WTC11 (cell line): ENCODE measurements around the gene SNTA1.

Experiments
- ATF3 ChIP-seq: sonication (generic); formaldehyde crosslinking; conservative IDR thresholded peaks from 2 replicates; pipeline ENCODE4 v1.8.1; 2022; ENCODE audit warnings: mild to moderate bottlenecking, missing genetic modification reagents
- ATF6 ChIP-seq: sonication (generic); formaldehyde crosslinking; IDR thresholded peaks from 2 replicates; pipeline ENCODE4 v1.8.1; 2023; ENCODE audit warnings: mild to moderate bottlenecking, missing genetic modification reagents
- IRF1 ChIP-seq: sonication (generic); formaldehyde crosslinking; IDR thresholded peaks from 2 replicates; pipeline ENCODE4 v1.8.0; 2023; ENCODE audit warnings: missing genetic modification reagents
- JUN ChIP-seq: sonication (generic); formaldehyde crosslinking; IDR thresholded peaks from 2 replicates; pipeline ENCODE4 v1.8.0; 2023; ENCODE audit warnings: mild to moderate bottlenecking, missing genetic modification reagents
- NFYB ChIP-seq: sonication (generic); formaldehyde crosslinking; conservative IDR thresholded peaks from 2 replicates; pipeline ENCODE4 v1.8.0; 2022; ENCODE audit warnings: low read depth, missing genetic modification reagents
- TEAD4 ChIP-seq: sonication (generic); formaldehyde crosslinking; IDR thresholded peaks from 2 replicates; pipeline ENCODE4 v1.8.0; 2022; ENCODE audit warnings: mild to moderate bottlenecking, missing genetic modification reagents
- ZBTB43 ChIP-seq: sonication (generic); formaldehyde crosslinking; IDR thresholded peaks from 2 replicates; pipeline ENCODE4 v1.8.1; 2023; ENCODE audit warnings: mild to moderate bottlenecking, missing genetic modification reagents
- ZNF121 ChIP-seq: sonication (generic); formaldehyde crosslinking; IDR thresholded peaks from 2 replicates; pipeline ENCODE4 v1.8.0; 2023; ENCODE audit warnings: missing genetic modification reagents
- TF ChIP-seq, protein P1 (sequence below): fragments of 200-600 bp; IDR thresholded peaks from 2 replicates; pipeline ENCODE4 v1.8.0; 2022; ENCODE audit warnings: antibody characterized with exemption
- TF ChIP-seq, protein P2 (sequence below): sonication (generic); formaldehyde crosslinking; IDR thresholded peaks from 2 replicates; pipeline ENCODE4 v1.8.1; 2023; ENCODE audit warnings: mild to moderate bottlenecking, missing genetic modification reagents, borderline replicate concordance
- TF ChIP-seq, protein P3 (sequence below): sonication (generic); formaldehyde crosslinking; IDR thresholded peaks from 2 replicates; pipeline ENCODE4 v1.8.0; 2022; ENCODE audit warnings: mild to moderate bottlenecking, missing genetic modification reagents
- TF ChIP-seq, protein P4 (sequence below): sonication (generic); formaldehyde crosslinking; IDR thresholded peaks from 2 replicates; pipeline ENCODE4 v1.8.1; 2022; ENCODE audit warnings: low read depth, mild to moderate bottlenecking, moderate library complexity, missing genetic modification reagents, borderline replicate concordance
- TF ChIP-seq, protein P5 (sequence below): sonication (generic); formaldehyde crosslinking; IDR thresholded peaks from 2 replicates; pipeline ENCODE4 v1.8.0; 2022; ENCODE audit warnings: mild to moderate bottlenecking, missing genetic modification reagents
- TF ChIP-seq, protein P6 (sequence below): sonication (generic); formaldehyde crosslinking; IDR thresholded peaks from 2 replicates; pipeline ENCODE4 v1.8.1; 2022; ENCODE audit warnings: low read depth, missing genetic modification reagents, borderline replicate concordance

- TF ChIP-seq, protein P1, sequence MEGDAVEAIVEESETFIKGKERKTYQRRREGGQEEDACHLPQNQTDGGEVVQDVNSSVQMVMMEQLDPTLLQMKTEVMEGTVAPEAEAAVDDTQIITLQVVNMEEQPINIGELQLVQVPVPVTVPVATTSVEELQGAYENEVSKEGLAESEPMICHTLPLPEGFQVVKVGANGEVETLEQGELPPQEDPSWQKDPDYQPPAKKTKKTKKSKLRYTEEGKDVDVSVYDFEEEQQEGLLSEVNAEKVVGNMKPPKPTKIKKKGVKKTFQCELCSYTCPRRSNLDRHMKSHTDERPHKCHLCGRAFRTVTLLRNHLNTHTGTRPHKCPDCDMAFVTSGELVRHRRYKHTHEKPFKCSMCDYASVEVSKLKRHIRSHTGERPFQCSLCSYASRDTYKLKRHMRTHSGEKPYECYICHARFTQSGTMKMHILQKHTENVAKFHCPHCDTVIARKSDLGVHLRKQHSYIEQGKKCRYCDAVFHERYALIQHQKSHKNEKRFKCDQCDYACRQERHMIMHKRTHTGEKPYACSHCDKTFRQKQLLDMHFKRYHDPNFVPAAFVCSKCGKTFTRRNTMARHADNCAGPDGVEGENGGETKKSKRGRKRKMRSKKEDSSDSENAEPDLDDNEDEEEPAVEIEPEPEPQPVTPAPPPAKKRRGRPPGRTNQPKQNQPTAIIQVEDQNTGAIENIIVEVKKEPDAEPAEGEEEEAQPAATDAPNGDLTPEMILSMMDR: no peak
- TF ChIP-seq TEAD4 (CRISPR knock-in tag) (no peak), JUN (CRISPR knock-in tag) (no peak), ZBTB43 (CRISPR knock-in tag) (no peak), NFYB (no peak), ZNF121 (CRISPR knock-in tag) (no peak), IRF1 (CRISPR knock-in tag) (no peak), ATF3 (CRISPR knock-in tag) (no peak), ATF6 (no peak)
- TF ChIP-seq, protein P2, sequence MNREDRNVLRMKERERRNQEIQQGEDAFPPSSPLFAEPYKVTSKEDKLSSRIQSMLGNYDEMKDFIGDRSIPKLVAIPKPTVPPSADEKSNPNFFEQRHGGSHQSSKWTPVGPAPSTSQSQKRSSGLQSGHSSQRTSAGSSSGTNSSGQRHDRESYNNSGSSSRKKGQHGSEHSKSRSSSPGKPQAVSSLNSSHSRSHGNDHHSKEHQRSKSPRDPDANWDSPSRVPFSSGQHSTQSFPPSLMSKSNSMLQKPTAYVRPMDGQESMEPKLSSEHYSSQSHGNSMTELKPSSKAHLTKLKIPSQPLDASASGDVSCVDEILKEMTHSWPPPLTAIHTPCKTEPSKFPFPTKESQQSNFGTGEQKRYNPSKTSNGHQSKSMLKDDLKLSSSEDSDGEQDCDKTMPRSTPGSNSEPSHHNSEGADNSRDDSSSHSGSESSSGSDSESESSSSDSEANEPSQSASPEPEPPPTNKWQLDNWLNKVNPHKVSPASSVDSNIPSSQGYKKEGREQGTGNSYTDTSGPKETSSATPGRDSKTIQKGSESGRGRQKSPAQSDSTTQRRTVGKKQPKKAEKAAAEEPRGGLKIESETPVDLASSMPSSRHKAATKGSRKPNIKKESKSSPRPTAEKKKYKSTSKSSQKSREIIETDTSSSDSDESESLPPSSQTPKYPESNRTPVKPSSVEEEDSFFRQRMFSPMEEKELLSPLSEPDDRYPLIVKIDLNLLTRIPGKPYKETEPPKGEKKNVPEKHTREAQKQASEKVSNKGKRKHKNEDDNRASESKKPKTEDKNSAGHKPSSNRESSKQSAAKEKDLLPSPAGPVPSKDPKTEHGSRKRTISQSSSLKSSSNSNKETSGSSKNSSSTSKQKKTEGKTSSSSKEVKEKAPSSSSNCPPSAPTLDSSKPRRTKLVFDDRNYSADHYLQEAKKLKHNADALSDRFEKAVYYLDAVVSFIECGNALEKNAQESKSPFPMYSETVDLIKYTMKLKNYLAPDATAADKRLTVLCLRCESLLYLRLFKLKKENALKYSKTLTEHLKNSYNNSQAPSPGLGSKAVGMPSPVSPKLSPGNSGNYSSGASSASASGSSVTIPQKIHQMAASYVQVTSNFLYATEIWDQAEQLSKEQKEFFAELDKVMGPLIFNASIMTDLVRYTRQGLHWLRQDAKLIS (CRISPR knock-in tag): no peak
- TF ChIP-seq, protein P3, sequence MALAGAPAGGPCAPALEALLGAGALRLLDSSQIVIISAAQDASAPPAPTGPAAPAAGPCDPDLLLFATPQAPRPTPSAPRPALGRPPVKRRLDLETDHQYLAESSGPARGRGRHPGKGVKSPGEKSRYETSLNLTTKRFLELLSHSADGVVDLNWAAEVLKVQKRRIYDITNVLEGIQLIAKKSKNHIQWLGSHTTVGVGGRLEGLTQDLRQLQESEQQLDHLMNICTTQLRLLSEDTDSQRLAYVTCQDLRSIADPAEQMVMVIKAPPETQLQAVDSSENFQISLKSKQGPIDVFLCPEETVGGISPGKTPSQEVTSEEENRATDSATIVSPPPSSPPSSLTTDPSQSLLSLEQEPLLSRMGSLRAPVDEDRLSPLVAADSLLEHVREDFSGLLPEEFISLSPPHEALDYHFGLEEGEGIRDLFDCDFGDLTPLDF: no peak
- TF ChIP-seq, protein P4, sequence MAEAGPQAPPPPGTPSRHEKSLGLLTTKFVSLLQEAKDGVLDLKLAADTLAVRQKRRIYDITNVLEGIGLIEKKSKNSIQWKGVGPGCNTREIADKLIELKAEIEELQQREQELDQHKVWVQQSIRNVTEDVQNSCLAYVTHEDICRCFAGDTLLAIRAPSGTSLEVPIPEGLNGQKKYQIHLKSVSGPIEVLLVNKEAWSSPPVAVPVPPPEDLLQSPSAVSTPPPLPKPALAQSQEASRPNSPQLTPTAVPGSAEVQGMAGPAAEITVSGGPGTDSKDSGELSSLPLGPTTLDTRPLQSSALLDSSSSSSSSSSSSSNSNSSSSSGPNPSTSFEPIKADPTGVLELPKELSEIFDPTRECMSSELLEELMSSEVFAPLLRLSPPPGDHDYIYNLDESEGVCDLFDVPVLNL (CRISPR knock-in tag): no peak
- TF ChIP-seq, protein P5, sequence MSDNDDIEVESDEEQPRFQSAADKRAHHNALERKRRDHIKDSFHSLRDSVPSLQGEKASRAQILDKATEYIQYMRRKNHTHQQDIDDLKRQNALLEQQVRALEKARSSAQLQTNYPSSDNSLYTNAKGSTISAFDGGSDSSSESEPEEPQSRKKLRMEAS (CRISPR knock-in tag): no peak
- TF ChIP-seq, protein P6, sequence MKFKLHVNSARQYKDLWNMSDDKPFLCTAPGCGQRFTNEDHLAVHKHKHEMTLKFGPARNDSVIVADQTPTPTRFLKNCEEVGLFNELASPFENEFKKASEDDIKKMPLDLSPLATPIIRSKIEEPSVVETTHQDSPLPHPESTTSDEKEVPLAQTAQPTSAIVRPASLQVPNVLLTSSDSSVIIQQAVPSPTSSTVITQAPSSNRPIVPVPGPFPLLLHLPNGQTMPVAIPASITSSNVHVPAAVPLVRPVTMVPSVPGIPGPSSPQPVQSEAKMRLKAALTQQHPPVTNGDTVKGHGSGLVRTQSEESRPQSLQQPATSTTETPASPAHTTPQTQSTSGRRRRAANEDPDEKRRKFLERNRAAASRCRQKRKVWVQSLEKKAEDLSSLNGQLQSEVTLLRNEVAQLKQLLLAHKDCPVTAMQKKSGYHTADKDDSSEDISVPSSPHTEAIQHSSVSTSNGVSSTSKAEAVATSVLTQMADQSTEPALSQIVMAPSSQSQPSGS: no peak
Measured at GRCh38 chr20:33411711-33412483, 31.7 kb downstream of the SNTA1 start.
